H1 (cell line): ENCODE data around the gene GSTO2.

ENCODE experiments used
- EP300 ChIP-seq, 2 experiments: IDR thresholded peaks; 1 replicate in 1 of 2; 2 replicates in 1 of 2; pipeline ENCODE4 v1.6.1; 2011 to 2012; ENCODE audit warnings: low read depth in 2 of 2, low read length in 2 of 2, mild to moderate bottlenecking in 2 of 2, borderline replicate concordance in 1 of 2, inconsistent platforms in 1 of 2, moderate library complexity in 1 of 2
- EZH2 ChIP-seq: fragments of 200-600 bp; sonication (generic); IDR thresholded peaks from 2 replicates; pipeline ENCODE4 v1.7.1; 2012; ENCODE audit warnings: low read depth, mild to moderate bottlenecking, moderate library complexity, low read length, inconsistent platforms; ENCODE audit not compliant: severe bottlenecking
- HDAC6 ChIP-seq: IDR thresholded peaks from one replicate; pipeline ENCODE4 v1.7.1; 2012; ENCODE audit warnings: low read depth, mild to moderate bottlenecking, inconsistent platforms, low read length, moderate library complexity
- POLR2A ChIP-seq, 2 experiments: IDR thresholded peaks; 1 replicate in 1 of 2; 2 replicates in 1 of 2; pipeline ENCODE4 v1.6.1; 2011; ENCODE audit warnings: low read depth in 2 of 2, low read length in 2 of 2, mild to moderate bottlenecking in 2 of 2; ENCODE audit errors: control extremely low read depth in 1 of 2
- POLR2AphosphoS5 ChIP-seq: IDR thresholded peaks from 2 replicates; pipeline ENCODE4 v1.6.1; 2011; ENCODE audit warnings: low read depth, low read length
- SUZ12 ChIP-seq: fragments of 200-600 bp; sonication (generic); IDR thresholded peaks from 2 replicates; pipeline ENCODE4 v1.6.1; 2012; ENCODE audit warnings: mild to moderate bottlenecking, inconsistent platforms, low read length, moderate library complexity, mixed read lengths
- TBP ChIP-seq: IDR thresholded peaks from 2 replicates; pipeline ENCODE4 v1.6.1; 2011; ENCODE audit warnings: low read depth, low read length, improper control_type of control experiment
- TF ChIP-seq, protein P1 (sequence below), 3 experiments: IDR thresholded peaks; 1 replicate in 2 of 3; 2 replicates in 1 of 3; pipeline versions ENCODE4 v1.5.1 to v1.6.1; 2011; ENCODE audit warnings: low read length in 3 of 3, mild to moderate bottlenecking in 3 of 3, inconsistent platforms in 2 of 3, low read depth in 1 of 3, moderate library complexity in 1 of 3; ENCODE audit not compliant: insufficient read depth in 1 of 3; ENCODE audit errors: control extremely low read depth in 1 of 3

DNA sequence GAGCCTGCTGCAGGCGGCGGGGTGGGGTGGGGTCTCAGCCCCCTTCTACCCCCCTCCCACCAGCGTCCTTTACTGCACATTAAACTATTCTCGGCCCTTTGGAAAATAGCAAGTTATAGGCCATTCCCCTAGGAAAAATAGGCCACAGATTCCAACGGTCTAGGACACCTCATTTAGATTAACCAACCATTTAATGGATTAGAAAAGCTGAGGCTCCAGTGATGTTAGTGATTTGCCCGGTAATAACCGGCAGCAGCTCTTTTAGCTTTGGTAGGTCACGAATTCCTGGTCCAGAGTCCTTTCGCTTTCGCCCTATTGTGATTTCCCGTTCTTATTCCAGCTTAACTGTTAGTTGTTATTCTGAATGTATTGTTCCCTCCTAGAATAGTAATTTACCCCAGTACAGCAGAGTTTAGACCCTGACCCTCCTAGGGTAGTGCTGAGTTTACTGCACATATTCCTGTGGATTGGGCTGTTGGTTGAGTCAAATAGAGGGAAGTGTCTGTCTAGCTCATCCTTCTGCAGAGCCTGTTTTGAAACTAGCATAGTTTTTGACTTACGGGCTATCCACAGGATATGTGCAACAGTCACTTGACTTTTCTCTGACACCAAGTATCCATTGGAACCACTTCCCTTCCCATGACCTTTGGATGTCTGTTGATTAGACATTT lies 13.5 kb upstream of the GSTO2 start:
- TF ChIP-seq POLR2A (IDR thresholded peaks at IDR 0.05; ENCODE audit: control extremely low read depth in 1 of 2, low read depth in 2 of 2, low read length in 2 of 2): no peak
- TF ChIP-seq HDAC6: no peak
- no peak for TF ChIP-seq EP300 (IDR thresholded peaks at IDR 0.05; ENCODE audit: borderline replicate concordance in 1 of 2, low read depth in 2 of 2, low read length in 2 of 2)
- TF ChIP-seq EZH2: no peak
- TF ChIP-seq POLR2AphosphoS5: no peak
- TF ChIP-seq, protein P1, sequence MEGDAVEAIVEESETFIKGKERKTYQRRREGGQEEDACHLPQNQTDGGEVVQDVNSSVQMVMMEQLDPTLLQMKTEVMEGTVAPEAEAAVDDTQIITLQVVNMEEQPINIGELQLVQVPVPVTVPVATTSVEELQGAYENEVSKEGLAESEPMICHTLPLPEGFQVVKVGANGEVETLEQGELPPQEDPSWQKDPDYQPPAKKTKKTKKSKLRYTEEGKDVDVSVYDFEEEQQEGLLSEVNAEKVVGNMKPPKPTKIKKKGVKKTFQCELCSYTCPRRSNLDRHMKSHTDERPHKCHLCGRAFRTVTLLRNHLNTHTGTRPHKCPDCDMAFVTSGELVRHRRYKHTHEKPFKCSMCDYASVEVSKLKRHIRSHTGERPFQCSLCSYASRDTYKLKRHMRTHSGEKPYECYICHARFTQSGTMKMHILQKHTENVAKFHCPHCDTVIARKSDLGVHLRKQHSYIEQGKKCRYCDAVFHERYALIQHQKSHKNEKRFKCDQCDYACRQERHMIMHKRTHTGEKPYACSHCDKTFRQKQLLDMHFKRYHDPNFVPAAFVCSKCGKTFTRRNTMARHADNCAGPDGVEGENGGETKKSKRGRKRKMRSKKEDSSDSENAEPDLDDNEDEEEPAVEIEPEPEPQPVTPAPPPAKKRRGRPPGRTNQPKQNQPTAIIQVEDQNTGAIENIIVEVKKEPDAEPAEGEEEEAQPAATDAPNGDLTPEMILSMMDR (IDR thresholded peaks at IDR 0.05; ENCODE audit: control extremely low read depth in 1 of 3, insufficient read depth in 1 of 3, low read depth in 1 of 3, low read length in 3 of 3): no peak
- TF ChIP-seq TBP: no peak
- no peak; the same call in 1 of the 2 replicates for TF ChIP-seq SUZ12
